SU-DHL-6 (cell line): ENCODE measurements around the gene KLF11.

Source experiments
- H2AFZ ChIP-seq: fragments of 200-600 bp; sonication (generic); 2 replicates; pipeline ENCODE4 v1.6.1; 2014; ENCODE audit warnings: low read depth, mild to moderate bottlenecking, moderate library complexity, mixed read lengths, antibody characterized with exemption, low read length; ENCODE audit not compliant: severe bottlenecking
- H3F3A ChIP-seq: fragments of 200-600 bp; shearing (Covaris generic); 2 replicates; pipeline ENCODE4 v1.6.0; 2016; ENCODE audit warnings: antibody characterized with exemption, mild to moderate bottlenecking; ENCODE audit not compliant: insufficient read depth
- H3K27ac ChIP-seq: fragments of 200-600 bp; sonication (generic); 2 replicates; pipeline ENCODE4 v1.5.1; 2016; ENCODE audit warnings: low read depth, mild to moderate bottlenecking, low read length, moderate library complexity, mixed read lengths
- H3K27me3 ChIP-seq: fragments of 200-600 bp; sonication (generic), shearing (Covaris generic); 2 replicates; pipeline ENCODE4 v1.6.0; 2014; ENCODE audit warnings: mild to moderate bottlenecking, low read length
- H3K36me3 ChIP-seq: fragments of 200-600 bp; sonication (generic); 2 replicates; pipeline ENCODE4 v1.6.1; 2014; ENCODE audit warnings: mild to moderate bottlenecking, low read length, mixed read lengths
- H3K4me2 ChIP-seq: fragments of 300-600, 200-600 bp; shearing (Covaris generic), sonication (generic); 2 replicates; pipeline ENCODE4 v1.6.0; 2014; ENCODE audit warnings: low read length, low read depth, mild to moderate bottlenecking; ENCODE audit not compliant: poor library complexity, severe bottlenecking
- H3K4me3 ChIP-seq: fragments of 200-600 bp; sonication (generic); 2 replicates; pipeline ENCODE4 v1.5.1; 2014; ENCODE audit warnings: antibody characterized with exemption, low read length, mild to moderate bottlenecking, mixed read lengths; ENCODE audit not compliant: insufficient read depth, poor library complexity, severe bottlenecking
- H3K79me2 ChIP-seq: fragments of 200-600 bp; sonication (generic); 2 replicates; pipeline ENCODE4 v1.6.1; 2014; ENCODE audit warnings: mild to moderate bottlenecking, low read length, moderate library complexity; ENCODE audit not compliant: insufficient read depth
- H3K9ac ChIP-seq: fragments of 200-600 bp; sonication (generic); 2 replicates; pipeline ENCODE4 v1.7.0; 2014; ENCODE audit warnings: mild to moderate bottlenecking, low read length
- H3K9me2 ChIP-seq: fragments of 200-600 bp; sonication (generic); replicated peaks from 2 replicates; pipeline ENCODE4 v1.6.1; 2014; ENCODE audit warnings: low read length; ENCODE audit not compliant: insufficient read depth
- H3K9me3 ChIP-seq: fragments of 200-600 bp; sonication (generic); 2 replicates; pipeline ENCODE4 v1.6.1; 2014; ENCODE audit warnings: low read length, mixed read lengths; ENCODE audit not compliant: insufficient read depth
- H4K20me1 ChIP-seq: fragments of 200-600 bp; sonication (generic); 2 replicates; pipeline ENCODE4 v1.6.1; 2014; ENCODE audit warnings: low read depth, mild to moderate bottlenecking, antibody characterized with exemption, low read length, moderate library complexity, mixed read lengths
- EZH2phosphoT487 ChIP-seq: fragments of 200-600 bp; sonication (generic), shearing (Covaris generic); conservative IDR thresholded peaks from 2 replicates; pipeline ENCODE4 v1.6.1; 2018; ENCODE audit warnings: mild to moderate bottlenecking, antibody characterized with exemption, low read length, moderate library complexity, mixed read lengths
- TF ChIP-seq, protein P1 (sequence below): fragments of 200-600 bp; sonication (generic); IDR thresholded peaks from one replicate; pipeline ENCODE4 v1.5.1; 2017; ENCODE audit warnings: antibody characterized with exemption, mild to moderate bottlenecking, low read length, moderate library complexity; ENCODE audit not compliant: insufficient read depth, poor library complexity, severe bottlenecking

Gene KLF11

DNA sequence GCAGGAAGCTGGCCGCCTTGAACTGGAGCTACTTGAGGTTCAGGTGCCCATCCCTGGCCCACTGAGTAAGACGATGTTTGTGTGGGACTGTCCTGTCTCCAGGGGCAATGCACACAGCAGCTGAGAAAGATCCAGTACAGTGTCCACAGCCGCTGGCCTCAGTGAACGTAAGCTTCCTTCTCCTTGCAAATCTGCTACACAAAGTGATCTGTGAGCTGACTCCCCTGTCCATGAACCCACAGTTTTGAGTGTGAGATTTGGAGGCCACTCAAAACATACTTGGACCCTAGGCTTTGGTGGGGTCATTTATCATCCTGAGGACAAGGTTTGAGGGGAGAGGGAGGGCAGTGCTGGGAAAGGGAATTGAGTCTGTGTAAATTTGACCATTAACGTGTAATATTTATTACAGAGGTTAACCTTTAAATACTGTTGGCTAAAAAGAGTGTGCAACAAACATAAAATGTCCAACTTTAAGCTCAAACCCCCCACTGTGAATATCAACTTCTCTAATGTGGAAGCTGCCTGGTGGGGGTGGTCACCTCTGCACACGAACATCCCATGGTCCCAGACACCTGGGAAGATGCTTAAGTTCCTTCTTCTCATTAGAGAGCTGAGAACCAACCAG, 41.8 kb downstream of the KLF11 start:
- no peak for TF ChIP-seq EZH2phosphoT487
- TF ChIP-seq, protein P1, sequence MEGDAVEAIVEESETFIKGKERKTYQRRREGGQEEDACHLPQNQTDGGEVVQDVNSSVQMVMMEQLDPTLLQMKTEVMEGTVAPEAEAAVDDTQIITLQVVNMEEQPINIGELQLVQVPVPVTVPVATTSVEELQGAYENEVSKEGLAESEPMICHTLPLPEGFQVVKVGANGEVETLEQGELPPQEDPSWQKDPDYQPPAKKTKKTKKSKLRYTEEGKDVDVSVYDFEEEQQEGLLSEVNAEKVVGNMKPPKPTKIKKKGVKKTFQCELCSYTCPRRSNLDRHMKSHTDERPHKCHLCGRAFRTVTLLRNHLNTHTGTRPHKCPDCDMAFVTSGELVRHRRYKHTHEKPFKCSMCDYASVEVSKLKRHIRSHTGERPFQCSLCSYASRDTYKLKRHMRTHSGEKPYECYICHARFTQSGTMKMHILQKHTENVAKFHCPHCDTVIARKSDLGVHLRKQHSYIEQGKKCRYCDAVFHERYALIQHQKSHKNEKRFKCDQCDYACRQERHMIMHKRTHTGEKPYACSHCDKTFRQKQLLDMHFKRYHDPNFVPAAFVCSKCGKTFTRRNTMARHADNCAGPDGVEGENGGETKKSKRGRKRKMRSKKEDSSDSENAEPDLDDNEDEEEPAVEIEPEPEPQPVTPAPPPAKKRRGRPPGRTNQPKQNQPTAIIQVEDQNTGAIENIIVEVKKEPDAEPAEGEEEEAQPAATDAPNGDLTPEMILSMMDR = no peak
- Histone ChIP-seq H3K27me3 (no peaks in the 10 kb centered on the region), H3F3A (peaks cover 10% of the 10 kb centered on the region; the same call in 1 of the 2 replicates), H3K9ac (no peak overlapping the region), H3K9me3 (no peaks in the 10 kb centered on the region), H3K4me3 (no peak overlapping the region), H4K20me1 (no peaks in the 10 kb centered on the region), H3K79me2 (no peaks in the 10 kb centered on the region), H3K27ac (no peak overlapping the region), H2AFZ (no peak overlapping the region), H3K36me3 (no peaks in the 10 kb centered on the region), H3K4me2 (no peak overlapping the region), H3K9me2 (no peaks in the 10 kb centered on the region)

DNA sequence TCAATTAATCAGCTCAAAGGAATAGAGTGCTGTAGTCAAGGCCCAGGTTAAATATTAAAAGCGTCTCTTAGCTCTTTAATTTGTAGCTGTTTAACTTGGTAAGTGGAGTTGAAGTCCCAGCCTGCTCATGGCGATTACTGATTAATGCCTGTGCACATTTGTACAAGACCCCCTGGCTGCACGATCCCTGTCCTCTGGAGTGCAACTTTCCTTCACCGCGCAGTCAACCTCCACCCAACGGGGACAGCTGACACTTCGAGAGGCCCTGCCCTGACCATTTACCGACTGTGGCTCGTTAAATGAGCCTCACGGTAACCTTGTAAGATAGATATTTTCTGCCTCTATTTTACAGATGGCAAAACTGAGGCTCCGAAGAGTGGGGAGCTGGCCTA, 42.3 kb downstream of the KLF11 start:
- Histone ChIP-seq H3K9me3 (no peaks in the 10 kb centered on the region), H3K4me3 (no peak overlapping the region), H3K27me3 (no peaks in the 10 kb centered on the region), H3K9me2 (no peaks in the 10 kb centered on the region), H2AFZ (no peak overlapping the region), H3K36me3 (no peaks in the 10 kb centered on the region), H3K4me2 (no peak overlapping the region), H3K9ac (no peak overlapping the region), H3K79me2 (no peaks in the 10 kb centered on the region), H4K20me1 (no peaks in the 10 kb centered on the region), H3K27ac (no peak overlapping the region), H3F3A (peaks cover 10% of the 10 kb centered on the region; the same call in 1 of the 2 replicates)
- TF ChIP-seq, protein P1 = no peak
- TF ChIP-seq EZH2phosphoT487 = no peak

DNA sequence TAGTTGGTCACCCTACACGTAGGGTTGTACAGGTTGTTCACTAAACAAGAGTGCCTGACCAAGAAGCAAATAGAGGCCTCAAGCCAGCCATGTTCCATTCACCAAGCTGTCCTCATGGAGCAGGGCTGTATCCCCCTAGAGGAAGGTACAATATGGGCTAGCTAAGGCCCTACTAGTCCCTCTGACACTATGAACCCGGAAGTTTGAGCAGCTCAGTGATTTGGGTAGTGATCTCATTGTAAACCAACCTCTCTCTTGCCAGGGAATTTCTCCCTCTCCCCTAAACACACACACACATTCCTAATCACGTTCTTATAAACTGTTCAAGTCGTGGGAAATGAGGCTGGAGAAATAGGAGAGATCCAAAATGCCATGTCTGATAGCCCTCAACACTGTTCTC, 43.6 kb downstream of the KLF11 start:
- Histone ChIP-seq H3K79me2 (no peaks in the 10 kb centered on the region), H3K27ac (no peak overlapping the region), H3K4me3 (no peak overlapping the region), H3K4me2 (no peak overlapping the region), H3K9me3 (no peaks in the 10 kb centered on the region), H3K9ac (no peak overlapping the region), H3K36me3 (no peaks in the 10 kb centered on the region), H3F3A (peaks cover 3% of the 10 kb centered on the region; the same call in 1 of the 2 replicates), H3K27me3 (no peaks in the 10 kb centered on the region), H4K20me1 (no peaks in the 10 kb centered on the region), H3K9me2 (no peaks in the 10 kb centered on the region), H2AFZ (no peak overlapping the region)
- TF ChIP-seq EZH2phosphoT487 = no peak
- TF ChIP-seq, protein P1 = no peak
